Measurements from ENCODE around the gene ALOX15B. TPM values are rescaled to one million over a fixed set of nuclear protein-coding genes. Genes with fewer than 3 reads are reported as not detected.

ALOX15B gene
- total RNA-seq, 1 experiment from 2014 or later = not detected

DNA sequence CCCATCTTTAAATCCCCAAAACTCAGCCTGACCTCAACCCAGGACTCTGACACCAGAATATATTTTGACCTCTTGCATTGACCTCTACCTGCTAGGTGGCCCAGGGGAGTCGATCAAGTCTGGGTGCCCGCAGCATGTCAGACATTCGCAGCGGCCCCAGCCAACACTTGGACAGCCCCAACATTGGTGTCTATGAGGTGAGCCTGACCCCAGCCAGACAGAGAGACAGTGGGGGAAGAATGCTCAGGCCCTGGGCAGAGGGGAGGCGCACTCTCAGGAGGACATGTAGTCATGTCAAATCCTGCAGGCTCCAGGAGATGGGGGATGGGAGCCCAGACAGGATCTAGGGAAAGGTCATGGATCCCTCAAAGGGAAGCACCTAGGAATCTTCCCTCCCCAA, 31.0 kb upstream of the ALOX15B start:
- no TSS peak for BruUV-seq (replicated peaks)
- ChIA-PET CTCF (interaction anchor here (0.7 kb wide), 1 partner anchor 146 kb away, joined by 3 read pairs; no protein-coding TSS in a partner anchor), POLR2A (ENCODE audit: unreplicated experiment) (no interaction called here)
- no peak for DNase-seq
- Histone ChIP-seq H3K79me2 (ENCODE audit: low read depth) (no peaks in the 10 kb centered on the region), H3K9me2 (ENCODE audit: insufficient read depth) (no peaks in the 10 kb centered on the region), H3K4me2 (no peak overlapping the region), H3F3A (ENCODE audit: insufficient read depth, low read depth) (no peaks in the 10 kb centered on the region), H3K9me3 (ENCODE audit: insufficient read depth, low read depth) (no peaks in the 10 kb centered on the region), H2AFZ (no peak overlapping the region), H3K36me3 (ENCODE audit: low read depth) (no peaks in the 10 kb centered on the region), H3K27ac (no peak overlapping the region), H3K4me1 (replicated peaks; ENCODE audit: insufficient read depth) (no peaks in the 10 kb centered on the region), H4K20me1 (ENCODE audit: insufficient read depth) (no peaks in the 10 kb centered on the region), H3K4me3 (no peak overlapping the region), H3K27me3 (ENCODE audit: insufficient read depth, low read depth) (no peaks in the 10 kb centered on the region)
- no peak for TF ChIP-seq EZH2 (IDR thresholded peaks at IDR 0.05; ENCODE audit: low read depth)
- TF ChIP-seq, protein P1, sequence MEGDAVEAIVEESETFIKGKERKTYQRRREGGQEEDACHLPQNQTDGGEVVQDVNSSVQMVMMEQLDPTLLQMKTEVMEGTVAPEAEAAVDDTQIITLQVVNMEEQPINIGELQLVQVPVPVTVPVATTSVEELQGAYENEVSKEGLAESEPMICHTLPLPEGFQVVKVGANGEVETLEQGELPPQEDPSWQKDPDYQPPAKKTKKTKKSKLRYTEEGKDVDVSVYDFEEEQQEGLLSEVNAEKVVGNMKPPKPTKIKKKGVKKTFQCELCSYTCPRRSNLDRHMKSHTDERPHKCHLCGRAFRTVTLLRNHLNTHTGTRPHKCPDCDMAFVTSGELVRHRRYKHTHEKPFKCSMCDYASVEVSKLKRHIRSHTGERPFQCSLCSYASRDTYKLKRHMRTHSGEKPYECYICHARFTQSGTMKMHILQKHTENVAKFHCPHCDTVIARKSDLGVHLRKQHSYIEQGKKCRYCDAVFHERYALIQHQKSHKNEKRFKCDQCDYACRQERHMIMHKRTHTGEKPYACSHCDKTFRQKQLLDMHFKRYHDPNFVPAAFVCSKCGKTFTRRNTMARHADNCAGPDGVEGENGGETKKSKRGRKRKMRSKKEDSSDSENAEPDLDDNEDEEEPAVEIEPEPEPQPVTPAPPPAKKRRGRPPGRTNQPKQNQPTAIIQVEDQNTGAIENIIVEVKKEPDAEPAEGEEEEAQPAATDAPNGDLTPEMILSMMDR (conservative IDR thresholded peaks at IDR 0.05) = no peak
- intact Hi-C loops (cut with micrococcal nuclease; ENCODE audit: unreplicated experiment) = no loop called here

DNA sequence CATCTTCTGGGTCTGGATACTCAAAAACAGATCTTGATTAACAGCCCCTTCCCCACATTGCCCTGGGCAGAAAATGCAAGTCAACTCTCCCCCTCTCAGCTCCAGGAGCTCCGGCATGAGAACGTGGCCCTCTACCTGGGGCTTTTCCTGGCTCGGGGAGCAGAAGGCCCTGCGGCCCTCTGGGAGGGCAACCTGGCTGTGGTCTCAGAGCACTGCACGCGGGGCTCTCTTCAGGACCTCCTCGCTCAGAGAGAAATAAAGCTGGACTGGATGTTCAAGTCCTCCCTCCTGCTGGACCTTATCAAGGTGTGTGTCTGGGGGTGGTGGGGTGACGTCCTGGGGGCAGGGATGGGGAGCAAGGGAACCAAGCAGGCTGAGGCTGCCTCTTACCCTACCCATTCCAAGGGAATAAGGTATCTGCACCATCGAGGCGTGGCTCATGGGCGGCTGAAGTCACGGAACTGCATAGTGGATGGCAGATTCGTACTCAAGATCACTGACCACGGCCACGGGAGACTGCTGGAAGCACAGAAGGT, 26.7 kb upstream of the ALOX15B start:
- no TSS peak for BruUV-seq (replicated peaks)
- Histone ChIP-seq H3F3A (ENCODE audit: insufficient read depth, low read depth) (0 out of 2 replicates have a peak, but pooled peaks cover 2% of the 10 kb centered on the region), H3K4me2 (no peak overlapping the region), H3K27ac (no peak overlapping the region), H4K20me1 (ENCODE audit: insufficient read depth) (no peaks in the 10 kb centered on the region), H3K27me3 (ENCODE audit: insufficient read depth, low read depth) (no peaks in the 10 kb centered on the region), H3K79me2 (ENCODE audit: low read depth) (no peaks in the 10 kb centered on the region), H3K4me3 (no peak overlapping the region), H2AFZ (no peak overlapping the region), H3K9me3 (ENCODE audit: insufficient read depth, low read depth) (no peaks in the 10 kb centered on the region), H3K36me3 (ENCODE audit: low read depth) (no peaks in the 10 kb centered on the region), H3K4me1 (replicated peaks; ENCODE audit: insufficient read depth) (no peaks in the 10 kb centered on the region), H3K9me2 (ENCODE audit: insufficient read depth) (no peaks in the 10 kb centered on the region)
- POLR2A ChIA-PET (ENCODE audit: unreplicated experiment) = no interaction called here
- no peak for DNase-seq
- intact Hi-C loops (cut with micrococcal nuclease; ENCODE audit: unreplicated experiment) = no loop called here
- CTCF ChIA-PET = interaction anchor here (0.8 kb wide), 1 partner anchor 518 kb away, joined by 14 read pairs; no protein-coding TSS in a partner anchor
- TF ChIP-seq, protein P1 (conservative IDR thresholded peaks at IDR 0.05) = no peak
- TF ChIP-seq EZH2 (IDR thresholded peaks at IDR 0.05; ENCODE audit: low read depth) = no peak

DNA sequence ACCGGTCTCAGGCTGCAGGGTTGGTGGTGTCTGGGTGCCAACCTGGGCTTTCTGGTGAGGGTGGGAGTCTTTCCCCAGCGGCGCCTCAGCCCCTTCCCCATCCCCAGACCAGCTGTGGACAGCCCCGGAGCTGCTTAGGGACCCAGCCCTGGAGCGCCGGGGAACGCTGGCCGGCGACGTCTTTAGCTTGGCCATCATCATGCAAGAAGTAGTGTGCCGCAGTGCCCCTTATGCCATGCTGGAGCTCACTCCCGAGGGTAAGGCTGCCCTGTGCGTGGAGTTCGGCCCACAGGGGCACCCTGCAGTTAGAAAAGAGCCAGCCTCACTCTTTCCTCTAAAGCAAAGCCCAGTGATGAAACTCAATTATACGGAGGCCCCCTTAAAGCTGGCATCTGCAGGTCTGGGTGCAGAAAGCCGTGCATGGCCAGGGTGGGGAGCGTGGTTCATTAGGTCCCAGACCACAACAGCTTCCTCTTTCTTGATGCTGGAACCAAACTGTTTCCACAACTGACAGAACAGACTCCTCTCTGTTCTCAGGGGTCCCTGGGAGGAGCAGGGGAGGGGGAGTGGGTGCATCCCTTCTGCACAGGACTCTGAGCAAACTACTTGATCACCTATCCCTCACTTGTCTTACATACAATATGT, 25.7 kb upstream of the ALOX15B start:
- Histone ChIP-seq H3K4me3 (no peak overlapping the region), H3F3A (ENCODE audit: insufficient read depth, low read depth) (0 out of 2 replicates have a peak, but pooled peaks cover 3% of the 10 kb centered on the region), H3K9me2 (ENCODE audit: insufficient read depth) (no peaks in the 10 kb centered on the region), H3K27ac (no peak overlapping the region), H2AFZ (no peak overlapping the region), H3K4me1 (replicated peaks; ENCODE audit: insufficient read depth) (no peaks in the 10 kb centered on the region), H3K79me2 (ENCODE audit: low read depth) (no peaks in the 10 kb centered on the region), H3K9me3 (ENCODE audit: insufficient read depth, low read depth) (no peaks in the 10 kb centered on the region), H3K27me3 (ENCODE audit: insufficient read depth, low read depth) (no peaks in the 10 kb centered on the region), H3K4me2 (no peak overlapping the region), H3K36me3 (ENCODE audit: low read depth) (no peaks in the 10 kb centered on the region), H4K20me1 (ENCODE audit: insufficient read depth) (no peaks in the 10 kb centered on the region)
- BruUV-seq (replicated peaks) = no TSS peak
- TF ChIP-seq, protein P1 (conservative IDR thresholded peaks at IDR 0.05) = no peak
- TF ChIP-seq EZH2 (IDR thresholded peaks at IDR 0.05; ENCODE audit: low read depth) = no peak
- intact Hi-C loops (cut with micrococcal nuclease; ENCODE audit: unreplicated experiment) = no loop called here
- ChIA-PET CTCF (no interaction called here), POLR2A (ENCODE audit: unreplicated experiment) (no interaction called here)
- DNase-seq = no peak

All from PC-9 (cell line).